Parathyroid adenoma (tissue), 2 donors: ENCODE measurements around the gene MBD3L4.

Experiments used
- H2AFZ ChIP-seq: fragments of 300-600 bp; sonication (generic); one replicate; pipeline ENCODE4 v1.7.0; 2017; ENCODE audit warnings: antibody characterized with exemption, mild to moderate bottlenecking
- H3K27ac ChIP-seq: fragments of 300-600 bp; sonication (generic); one replicate; pipeline ENCODE4 v1.7.0; 2017
- H3K27me3 ChIP-seq: fragments of 300-600 bp; sonication (generic); one replicate; pipeline ENCODE4 v1.7.0; 2017; ENCODE audit warnings: low read length; ENCODE audit not compliant: control insufficient read depth, insufficient read depth
- H3K36me3 ChIP-seq: fragments of 300-600 bp; sonication (generic); one replicate; pipeline ENCODE4 v1.7.0; 2017; ENCODE audit warnings: low read length; ENCODE audit not compliant: control insufficient read depth, insufficient read depth
- H3K4me1 ChIP-seq: fragments of 300-600 bp; sonication (generic); one replicate; pipeline ENCODE4 v1.7.0; 2017; ENCODE audit warnings: control low read depth
- H3K4me2 ChIP-seq: fragments of 300-600 bp; sonication (generic); one replicate; pipeline ENCODE4 v1.7.0; 2017; ENCODE audit warnings: low read length
- H3K4me3 ChIP-seq: fragments of 300-600 bp; sonication (generic); one replicate; pipeline ENCODE4 v1.7.0; 2017; ENCODE audit warnings: low read depth, low read length
- H3K79me2 ChIP-seq: fragments of 300-600 bp; sonication (generic); one replicate; pipeline ENCODE4 v1.7.0; 2017; ENCODE audit warnings: control low read depth
- H3K9ac ChIP-seq: fragments of 300-600 bp; sonication (generic); one replicate; pipeline ENCODE4 v1.7.0; 2017; ENCODE audit warnings: mild to moderate bottlenecking
- H3K9me3 ChIP-seq: fragments of 300-600 bp; sonication (generic); one replicate; pipeline ENCODE4 v1.7.0; 2017; ENCODE audit warnings: low read length; ENCODE audit not compliant: control insufficient read depth
- CTCF ChIP-seq: fragments of 300-600 bp; sonication (generic); IDR thresholded peaks from one replicate; pipeline ENCODE4 v1.7.0; 2017; ENCODE audit warnings: antibody characterized with exemption, mild to moderate bottlenecking
- donor health status: primary hyperparathyroidism.

Gene MBD3L4

GRCh38 chr19:7018828-7019227 is 21.2 kb downstream of the MBD3L4 start:
- H3K79me2 ChIP-seq: no peaks in the 10 kb centered on the region
- H3K9ac ChIP-seq: no peak overlapping the region
- no peak overlapping the region for H3K4me2 ChIP-seq
- H3K27me3 ChIP-seq: no peaks in the 10 kb centered on the region
- H3K4me3 ChIP-seq: no peak overlapping the region
- TF ChIP-seq CTCF: no peak
- H2AFZ ChIP-seq: no peak overlapping the region
- H3K36me3 ChIP-seq: no peaks in the 10 kb centered on the region
- H3K27ac ChIP-seq: no peak overlapping the region
- no peaks in the 10 kb centered on the region for H3K9me3 ChIP-seq
- H3K4me1 ChIP-seq: no peaks in the 10 kb centered on the region

- Histone ChIP-seq H3K4me1 (no peaks in the 10 kb centered on the region), H2AFZ (no peak overlapping the region), H3K9me3 (no peaks in the 10 kb centered on the region), H3K4me3 (no peak overlapping the region), H3K9ac (no peak overlapping the region), H3K36me3 (no peaks in the 10 kb centered on the region), H3K27ac (no peak overlapping the region), H3K4me2 (no peak overlapping the region), H3K79me2 (no peaks in the 10 kb centered on the region), H3K27me3 (no peaks in the 10 kb centered on the region)
- TF ChIP-seq CTCF: no peak
Observed at GRCh38 chr19:7013678-7014077, 26.3 kb downstream of the MBD3L4 start.

- TF ChIP-seq CTCF: no peak
- no peak overlapping the region for H3K4me3 ChIP-seq
- H3K27me3 ChIP-seq: no peaks in the 10 kb centered on the region
- no peak overlapping the region for H3K9ac ChIP-seq
- no peaks in the 10 kb centered on the region for H3K36me3 ChIP-seq
- no peaks in the 10 kb centered on the region for H3K9me3 ChIP-seq
- H3K27ac ChIP-seq: no peak overlapping the region
- no peaks in the 10 kb centered on the region for H3K79me2 ChIP-seq
- no peaks in the 10 kb centered on the region for H3K4me1 ChIP-seq
- H2AFZ ChIP-seq: no peak overlapping the region
- H3K4me2 ChIP-seq: no peak overlapping the region
Observed at GRCh38 chr19:7010722-7011593, 29.0 kb downstream of the MBD3L4 start.

GRCh38 chr19:7007859-7008258 is 32.1 kb downstream of the MBD3L4 start:
- Histone ChIP-seq H3K4me2 (no peak overlapping the region), H3K27me3 (no peaks in the 10 kb centered on the region)
- TF ChIP-seq CTCF: no peak

More at GRCh38 chr19:7007859-7008258, 32.1 kb downstream of the MBD3L4 start:
- Histone ChIP-seq H3K4me3 (no peak overlapping the region), H3K36me3 (no peaks in the 10 kb centered on the region), H3K4me1 (no peaks in the 10 kb centered on the region), H3K9me3 (no peaks in the 10 kb centered on the region), H3K27ac (no peak overlapping the region), H2AFZ (no peak overlapping the region), H3K79me2 (no peaks in the 10 kb centered on the region), H3K9ac (no peak overlapping the region)
